HG03196 (cell line): ENCODE data around the gene SLC7A11.
A peak's percentile ranks its signal among the peaks of the same experiment; 100 is the strongest.

Experiments
- ATAC-seq: cut with Tn5 transposase; IDR thresholded peaks from one replicate; pipeline ENCODE4 v1.9.1; 2021; ENCODE audit not compliant: unreplicated experiment

The SLC7A11 gene

DNA sequence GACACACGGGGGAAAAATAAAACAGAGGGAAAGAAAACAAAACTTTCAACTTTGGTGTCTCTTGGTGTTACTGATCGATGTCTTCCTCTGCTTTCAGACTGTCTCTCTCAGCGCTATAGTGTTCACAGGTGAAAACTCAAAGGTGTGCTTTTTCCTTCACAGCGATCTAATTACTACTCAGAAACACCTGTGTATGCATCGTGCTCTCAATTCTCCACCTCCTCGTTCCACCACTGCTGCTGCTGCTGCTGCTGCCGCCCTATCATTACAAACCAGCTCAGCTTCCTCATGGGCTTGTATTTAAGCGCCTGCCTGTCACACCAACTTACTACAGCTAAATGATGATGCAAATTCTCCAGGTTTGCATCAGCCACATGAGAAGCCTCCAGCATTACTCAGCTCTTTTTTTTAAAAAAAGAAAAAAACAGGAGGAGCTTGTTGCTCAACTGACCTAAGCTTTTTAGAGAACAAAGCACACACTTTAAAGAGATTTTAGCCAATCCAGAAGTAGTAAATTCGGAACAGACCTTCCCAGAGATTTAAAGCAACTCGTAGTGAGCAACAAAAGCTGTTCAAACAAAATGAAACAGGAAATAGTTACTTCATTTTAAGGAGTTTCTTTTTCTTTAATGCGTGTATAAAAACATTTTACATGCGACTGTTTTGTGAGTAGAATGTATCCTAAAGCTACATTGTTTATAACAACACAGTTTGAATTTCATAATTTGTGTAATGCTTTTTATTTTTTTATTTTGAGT lies at the start of gene SLC7A11:
Gene SLC7A11, minus strand, starts transcription at position 274 of the 758 bp plus-strand sequence. CDS start 280 bp downstream, outside the sequence.
- ATAC-seq = peak; percentile 99

- ATAC-seq = no peak
These were observed 49.3 kb upstream of the SLC7A11 start for GRCh38 chr4:138291431-138291830.

DNA sequence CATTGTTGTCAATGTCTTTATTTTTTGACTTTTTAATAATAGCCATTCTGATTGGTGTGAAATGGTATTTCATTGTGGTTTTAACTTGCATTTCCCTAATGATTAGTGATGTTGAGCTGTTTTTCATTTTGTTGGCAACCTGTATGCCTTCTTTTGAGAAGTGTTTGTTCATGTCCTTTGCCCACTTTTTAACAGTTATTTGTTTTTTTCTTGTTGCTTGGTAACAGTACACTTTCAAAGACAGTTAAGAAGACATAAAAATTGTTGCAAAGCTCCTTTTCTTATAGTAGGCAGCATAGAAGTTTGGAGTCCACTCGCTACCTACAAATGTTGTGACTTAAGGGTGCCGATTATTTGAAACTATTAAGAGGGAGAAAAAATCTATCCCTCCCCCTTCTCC lies 48.7 kb upstream of the SLC7A11 start:
- no peak for ATAC-seq

DNA sequence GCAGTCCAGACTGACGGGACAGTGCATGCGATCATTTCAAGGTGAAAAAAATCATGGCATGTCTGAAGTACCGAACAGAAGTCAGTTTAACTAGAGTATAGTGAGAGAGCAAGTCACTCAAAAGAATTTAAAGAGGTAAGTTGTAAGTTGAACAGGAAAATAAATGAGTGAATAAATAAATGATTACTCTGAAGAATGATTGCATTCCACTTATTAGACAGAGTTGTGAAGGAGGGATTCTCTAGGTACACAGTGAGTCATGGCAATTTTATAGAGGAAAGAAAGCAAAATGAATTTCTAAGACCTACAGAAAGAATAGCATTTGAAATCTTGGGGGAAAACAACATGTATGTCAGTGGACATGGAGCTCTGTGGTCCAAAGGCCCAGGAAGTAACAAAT lies 37.1 kb upstream of the SLC7A11 start:
- no peak for ATAC-seq

DNA sequence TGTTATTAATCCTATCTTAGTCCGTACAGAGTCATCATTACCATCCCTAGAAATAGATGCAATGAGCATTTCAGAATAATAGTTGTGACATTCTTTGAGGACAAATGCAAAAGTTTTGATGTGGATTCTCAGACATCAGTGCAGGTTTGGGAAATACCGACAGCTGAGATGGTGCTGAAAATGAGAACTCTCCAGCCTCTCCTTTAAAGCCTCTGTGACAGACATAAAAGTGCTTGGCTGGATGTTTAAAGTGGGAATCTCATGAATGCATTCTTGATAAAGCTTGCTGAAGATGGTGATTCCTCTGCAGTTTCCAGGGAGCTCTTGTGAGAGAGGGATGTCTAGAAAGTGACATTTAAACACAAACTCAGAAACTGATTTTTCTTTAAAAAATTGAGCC lies 35.0 kb upstream of the SLC7A11 start:
- no peak for ATAC-seq

GRCh38 chr4:138275963-138276621 lies 33.9 kb upstream of the SLC7A11 start:
- no peak for ATAC-seq

DNA sequence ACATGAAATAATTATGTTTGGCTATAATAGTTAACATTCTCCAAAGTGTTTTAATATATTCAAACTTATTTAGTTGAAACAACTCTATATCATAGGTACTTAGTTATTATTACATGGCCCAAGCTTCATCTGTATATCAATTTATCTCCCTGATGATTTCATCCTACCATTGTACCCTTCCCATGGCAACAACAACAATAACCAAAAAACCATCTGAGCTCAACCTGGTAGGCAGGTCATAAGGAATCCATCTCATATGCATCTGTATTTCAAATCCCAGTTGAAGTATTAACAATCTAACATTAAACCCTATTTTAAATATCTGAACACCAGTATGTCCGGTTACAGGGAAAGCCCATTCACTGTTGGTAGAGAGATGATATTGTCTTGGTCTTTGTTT lies 33.1 kb upstream of the SLC7A11 start:
- no peak for ATAC-seq

DNA sequence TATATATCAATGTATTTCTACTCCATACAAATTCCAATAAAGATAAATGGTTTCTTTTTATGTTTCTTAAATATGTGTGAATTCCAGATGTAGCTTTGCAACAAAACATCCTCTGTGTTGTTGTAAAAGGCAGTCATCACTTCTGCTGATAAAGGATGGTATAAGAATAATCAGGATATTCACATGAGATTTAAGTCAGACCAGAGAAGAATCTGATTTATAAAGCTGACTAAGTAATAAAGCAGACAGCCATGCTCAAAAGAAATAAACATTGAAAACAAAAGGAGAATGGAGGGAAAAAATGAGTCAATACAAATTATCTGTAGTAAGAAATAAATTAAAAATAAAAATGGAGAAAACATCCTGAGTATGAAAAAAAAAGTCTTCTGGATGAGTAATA lies 27.0 kb upstream of the SLC7A11 start:
- no peak for ATAC-seq

DNA sequence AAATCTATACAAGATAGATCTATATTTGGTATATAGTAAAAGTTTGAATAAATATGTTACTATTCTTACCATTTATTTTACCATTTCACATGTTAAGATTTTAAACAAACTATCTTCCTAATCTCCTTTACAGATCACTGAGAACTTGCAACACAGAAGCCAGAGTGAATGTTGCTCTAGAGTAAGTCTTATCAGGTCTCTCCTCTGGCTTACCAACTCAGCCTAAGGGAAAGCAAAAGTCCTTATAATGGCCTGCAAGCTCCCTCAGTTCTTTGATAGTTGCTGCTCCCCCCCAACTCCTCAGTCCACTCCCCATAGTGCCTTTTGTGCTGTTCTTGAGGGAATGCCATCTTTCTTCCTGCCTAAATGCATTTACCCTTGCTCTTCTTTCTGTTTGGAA lies 25.7 kb upstream of the SLC7A11 start:
- no peak for ATAC-seq

GRCh38 chr4:138266948-138267347 lies 24.8 kb upstream of the SLC7A11 start:
- ATAC-seq = no peak

GRCh38 chr4:138263247-138263816 lies 21.2 kb upstream of the SLC7A11 start:
- ATAC-seq = no peak

DNA sequence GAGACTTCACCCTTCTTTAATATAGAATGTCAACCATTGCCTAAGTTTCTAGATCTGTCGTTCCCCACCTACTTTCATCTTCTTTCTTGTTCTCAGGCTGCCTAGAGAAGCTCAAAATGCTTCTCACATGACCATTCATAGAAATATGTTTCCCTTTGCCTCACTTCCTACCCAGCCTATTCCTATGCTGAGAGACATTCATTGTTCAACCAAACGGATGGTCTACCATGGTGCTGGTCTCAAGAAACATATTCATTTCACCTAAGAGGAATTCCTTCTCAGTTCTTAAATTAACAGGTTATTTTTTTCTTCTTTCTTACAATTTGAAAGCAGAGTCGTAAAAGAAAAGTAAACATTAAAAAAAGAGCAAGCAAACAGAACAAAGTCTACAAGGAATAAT lies 20.3 kb upstream of the SLC7A11 start:
- no peak for ATAC-seq

DNA sequence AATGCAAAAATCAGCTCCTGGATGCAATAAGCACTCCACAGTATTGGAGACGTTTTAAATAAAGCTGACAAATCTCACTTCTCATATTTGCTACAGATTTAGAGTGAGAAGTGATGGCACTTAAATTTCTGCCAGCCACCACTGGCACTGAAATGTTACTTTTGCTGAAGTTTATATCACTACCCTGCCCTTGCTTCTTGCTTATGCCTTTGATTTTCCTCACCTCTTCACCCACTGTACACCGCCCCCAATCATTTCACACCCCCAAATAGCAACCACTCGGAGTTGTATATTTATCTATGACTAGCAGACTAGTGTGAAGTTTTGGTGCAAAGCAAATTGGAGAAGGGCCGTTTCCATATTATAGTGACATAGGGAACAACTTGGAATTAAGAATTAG lies 19.9 kb upstream of the SLC7A11 start:
- ATAC-seq = no peak

GRCh38 chr4:138259824-138260223 lies 17.7 kb upstream of the SLC7A11 start:
- ATAC-seq = no peak

GRCh38 chr4:138259271-138259670 lies 17.1 kb upstream of the SLC7A11 start:
- no peak for ATAC-seq

- no peak for ATAC-seq
These were observed 14.5 kb upstream of the SLC7A11 start for GRCh38 chr4:138256608-138257007.

DNA sequence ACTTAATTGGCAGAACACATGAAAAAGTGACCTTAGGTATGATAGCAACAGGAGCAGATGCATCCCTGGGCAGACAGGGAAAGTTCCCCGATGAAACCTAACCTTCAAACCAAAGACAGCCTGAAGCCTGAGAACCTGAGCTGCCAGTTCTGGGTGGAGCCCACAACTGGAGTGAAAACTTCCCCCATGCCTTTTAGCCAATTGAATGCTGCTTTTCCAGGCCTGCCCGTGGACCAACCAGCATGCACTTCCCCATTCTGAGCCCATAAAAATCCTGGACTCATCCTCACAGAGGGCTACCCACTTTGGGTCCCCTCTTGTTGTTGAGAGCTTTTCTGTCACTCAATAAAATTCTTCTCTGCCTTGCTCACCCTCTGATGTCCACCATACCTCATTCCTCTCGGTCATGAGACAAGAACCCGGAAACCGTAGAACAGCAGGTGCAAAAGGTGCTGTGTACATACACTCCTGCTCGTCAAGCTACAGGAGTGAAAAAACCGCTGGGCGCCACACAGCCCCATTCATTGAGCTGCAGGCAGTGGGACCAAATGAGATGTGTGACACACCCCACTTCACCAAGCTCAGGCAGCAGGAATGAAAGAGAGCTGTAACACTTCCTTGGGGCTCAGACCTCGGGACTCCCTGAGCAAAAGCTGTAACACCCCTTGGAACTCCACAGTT lies 13.9 kb upstream of the SLC7A11 start:
- no peak for ATAC-seq

DNA sequence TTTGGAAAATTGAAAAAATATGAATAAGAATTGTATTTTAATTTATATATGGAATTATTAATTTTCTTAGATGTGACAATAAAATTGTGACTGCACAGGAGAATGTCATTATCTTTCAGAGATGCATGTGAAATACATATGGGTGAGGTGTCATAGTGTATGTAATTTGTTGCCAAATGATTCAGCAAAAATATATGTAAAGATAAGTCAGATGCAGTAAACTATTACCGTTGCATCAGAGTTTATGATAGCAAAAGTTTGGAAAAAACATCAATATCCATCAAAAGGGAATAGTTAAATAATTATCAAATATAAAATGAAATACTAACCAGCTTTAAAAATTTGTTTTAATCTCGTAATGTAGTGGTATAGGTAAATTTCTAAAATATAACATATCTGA lies 10.4 kb upstream of the SLC7A11 start:
- ATAC-seq = no peak

DNA sequence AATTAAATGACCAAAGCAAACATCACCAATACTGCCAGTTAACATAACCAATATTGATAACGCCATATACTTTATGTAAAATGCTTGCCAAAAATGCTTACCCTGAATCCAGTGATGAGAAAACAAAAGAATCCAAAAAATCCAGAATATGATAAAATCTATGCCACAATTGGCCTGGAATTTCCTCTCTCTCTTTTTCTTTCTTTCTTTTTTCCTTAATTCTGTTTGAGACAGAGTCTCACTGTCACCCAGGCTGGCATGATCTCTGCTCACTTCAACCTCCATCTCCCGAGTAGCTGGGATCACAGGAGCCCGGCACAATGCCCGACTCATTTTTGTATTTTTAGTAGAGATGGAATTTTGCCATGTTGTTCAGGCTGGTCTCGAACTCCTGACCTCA lies 9.8 kb upstream of the SLC7A11 start:
- no peak for ATAC-seq

GRCh38 chr4:138249132-138249531 lies 7.0 kb upstream of the SLC7A11 start:
- no peak for ATAC-seq

DNA sequence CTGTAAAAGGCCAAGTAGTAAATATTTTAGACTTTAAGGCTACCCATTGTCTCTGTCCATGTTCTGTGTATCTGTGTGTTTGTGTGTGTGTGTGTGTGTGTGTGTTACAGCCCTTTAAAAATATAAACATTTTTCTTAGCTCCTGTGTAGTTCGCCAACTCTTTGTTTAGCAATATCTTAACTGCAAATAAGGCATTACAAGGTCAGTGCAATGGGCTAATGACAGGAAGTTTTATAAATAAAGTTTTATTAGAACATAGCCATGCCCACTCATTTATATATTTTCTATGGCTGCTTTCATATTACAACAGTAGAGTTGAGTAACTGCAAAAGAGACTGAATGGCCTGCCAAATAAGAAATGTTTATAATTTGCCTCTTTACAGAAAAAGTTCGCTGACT lies 5.9 kb upstream of the SLC7A11 start:
- ATAC-seq = no peak

- ATAC-seq = no peak
These were observed 5.5 kb upstream of the SLC7A11 start for GRCh38 chr4:138247643-138248042.
